Measurements from ENCODE around the gene PRAC2. TPM values are rescaled to one million over a fixed set of nuclear protein-coding genes. Genes with fewer than 3 reads are reported as not detected.
A peak's percentile ranks its signal among the peaks of the same experiment; 100 is the strongest.

The PRAC2 gene
- total RNA-seq, 1 donor = not detected

GRCh38 chr17:48726114-48726915, 3.3 kb downstream of the PRAC2 start:
- DNase-seq (ENCODE audit: low read depth) = no peak
- TF ChIP-seq CTCF (IDR thresholded peaks at IDR 0.05; ENCODE audit: insufficient read depth, low read depth, low read length) = no peak
- H3K4me3 ChIP-seq (ENCODE audit: low read depth, low read length) = no peak overlapping the region

GRCh38 chr17:48726916-48727286, 3.9 kb downstream of the PRAC2 start:
- TF ChIP-seq CTCF (IDR thresholded peaks at IDR 0.05; ENCODE audit: insufficient read depth, low read depth, low read length) = no peak
- no peak for DNase-seq (ENCODE audit: low read depth)

GRCh38 chr17:48727415-48728175, 4.6 kb downstream of the PRAC2 start:
- peak overlapping the region; percentile 68 for H3K4me3 ChIP-seq (ENCODE audit: low read depth, low read length)
- no peak for DNase-seq (ENCODE audit: low read depth)
- no peak for TF ChIP-seq CTCF (IDR thresholded peaks at IDR 0.05; ENCODE audit: insufficient read depth, low read depth, low read length)

More at GRCh38 chr17:48726916-48727286, 3.9 kb downstream of the PRAC2 start:
- H3K4me3 ChIP-seq (ENCODE audit: low read depth, low read length) = peak overlapping the region; percentile 68

GRCh38 chr17:48728232-48729231, 5.5 kb downstream of the PRAC2 start, which contains the start of gene HOXB13:
HOXB13 (minus strand) TSS chr17:48728750; CDS start chr17:48728593, 157 bp downstream.
- no peak for TF ChIP-seq CTCF (IDR thresholded peaks at IDR 0.05; ENCODE audit: insufficient read depth, low read depth, low read length)
- peak; percentile 92 for DNase-seq (ENCODE audit: low read depth)
- H3K4me3 ChIP-seq (ENCODE audit: low read depth, low read length) = peak within 1 kb of the TSS; percentile 68

- TF ChIP-seq CTCF (IDR thresholded peaks at IDR 0.05; ENCODE audit: insufficient read depth, low read depth, low read length) = no peak
- DNase-seq (ENCODE audit: low read depth) = peak; percentile 32
Measured at GRCh38 chr17:48729335-48730239, 6.6 kb downstream of the PRAC2 start.

More at GRCh38 chr17:48729335-48730239, 6.6 kb downstream of the PRAC2 start:
- peak overlapping the region; percentile 68 for H3K4me3 ChIP-seq (ENCODE audit: low read depth, low read length)
